RKO (cell line): Measurements from ENCODE around the gene TOP3B.
"Not testable (repeated sequence)": the region's sequence is repeated elsewhere in the genome, so short reads cannot be mapped to it uniquely, and the experiment has no call there.

Experiments
- DNase-seq: peaks from one replicate; pipeline ENCODE4 v3.0.0-alpha.2; 2016; ENCODE audit warnings: low spot score

Gene TOP3B

DNA sequence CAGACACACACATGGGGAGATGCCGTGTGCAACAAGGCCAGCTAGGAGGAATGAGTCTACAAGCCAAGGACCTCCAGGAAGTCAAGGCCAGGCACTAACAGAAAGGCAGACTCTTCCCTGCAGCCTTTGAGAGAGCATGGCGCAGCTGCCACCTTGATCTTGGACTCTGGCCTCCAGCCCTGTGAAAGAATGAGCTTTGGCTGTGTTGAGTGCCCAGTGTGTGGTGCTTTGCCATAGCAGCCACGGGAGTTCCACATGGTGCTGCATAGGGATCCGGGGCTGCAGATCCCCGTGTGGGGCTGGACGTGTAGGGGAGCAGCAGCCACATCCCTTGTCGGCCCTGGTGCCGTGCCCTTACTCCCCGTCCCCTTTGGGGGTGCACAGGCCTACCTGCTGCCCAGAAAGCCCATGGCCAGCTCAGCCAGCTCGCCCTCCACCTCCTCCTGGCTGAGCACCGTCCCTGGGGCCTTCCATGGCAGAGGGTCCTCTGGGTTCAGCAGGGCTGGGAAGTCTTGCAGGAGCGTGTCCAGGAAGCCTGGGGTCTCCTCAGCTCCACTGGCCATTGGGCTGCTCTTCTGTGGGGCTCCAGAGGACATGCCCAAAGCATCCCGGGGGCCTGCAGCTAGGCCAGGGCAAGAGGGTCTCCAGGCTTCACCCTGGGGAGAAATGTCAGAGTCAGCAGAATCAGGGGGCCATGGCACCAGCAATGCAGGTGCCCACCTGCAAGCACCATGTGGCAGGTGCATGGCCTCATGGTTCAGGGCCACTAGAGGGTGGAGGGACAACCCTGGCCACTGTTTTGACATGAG lies 36.9 kb downstream of the TOP3B start:
- DNase-seq, result no peak

DNA sequence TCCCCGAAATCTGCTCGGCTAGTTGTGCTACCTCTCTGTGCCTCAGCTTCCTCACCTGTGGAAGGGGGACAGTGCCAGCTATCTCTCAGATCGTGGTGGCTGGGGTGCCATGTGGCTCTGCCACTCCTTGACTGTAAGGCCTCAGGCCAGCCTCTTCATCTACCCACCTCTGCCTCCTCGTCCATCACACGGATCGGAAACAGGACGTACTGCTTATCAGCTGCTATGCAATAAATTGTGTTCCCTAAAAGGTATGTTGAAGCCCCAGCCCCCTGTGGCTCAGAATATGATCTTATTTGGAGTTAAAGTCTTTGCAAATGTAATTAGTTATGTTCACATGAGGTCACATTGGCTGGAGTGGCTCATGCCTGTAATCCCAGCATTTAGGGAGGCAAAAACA lies 37.7 kb downstream of the TOP3B start:
- DNase-seq, result no peak

DNA sequence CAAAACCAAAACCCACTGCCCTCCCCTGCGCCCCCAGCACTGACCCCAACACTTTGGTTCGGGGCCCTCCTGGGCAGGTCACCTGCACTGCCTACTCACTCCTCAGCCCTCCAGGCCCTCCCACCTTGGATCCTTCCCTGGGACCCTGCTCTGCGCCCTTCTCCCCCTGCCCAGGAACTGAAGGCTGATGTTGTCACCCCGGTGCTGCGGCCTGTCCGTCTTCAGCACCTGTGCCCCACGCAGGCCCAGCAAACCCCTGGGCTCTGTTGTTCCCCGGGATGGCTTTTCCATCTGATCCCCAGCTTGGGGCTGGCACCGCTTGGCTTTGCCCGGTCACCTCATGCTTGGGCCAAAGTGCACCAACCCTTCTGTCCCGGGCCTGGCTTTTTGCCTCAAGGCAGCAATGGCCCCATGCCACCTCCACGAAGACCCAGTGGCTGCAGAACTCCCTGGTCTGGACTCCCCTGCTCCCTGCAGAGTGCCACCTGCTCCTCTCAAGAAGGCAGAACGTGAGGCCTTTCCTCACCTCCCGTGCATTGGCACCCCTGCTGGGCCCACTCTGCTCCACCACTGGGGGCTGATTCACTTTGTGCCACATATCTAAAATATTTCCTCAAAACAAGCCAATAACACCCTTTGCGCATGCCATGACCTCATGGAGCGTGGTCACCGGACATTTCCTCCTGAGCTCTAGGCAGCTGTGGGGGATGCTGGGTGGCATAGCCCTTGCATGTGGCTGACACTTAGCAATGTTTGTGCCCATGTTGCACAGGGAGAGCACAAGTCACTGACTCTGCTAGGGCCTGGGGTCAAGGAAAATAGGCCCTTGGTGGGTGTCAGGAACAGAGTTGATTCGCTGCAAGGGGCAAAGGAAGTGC lies 38.8 kb downstream of the TOP3B start:
- no peak for DNase-seq

DNA sequence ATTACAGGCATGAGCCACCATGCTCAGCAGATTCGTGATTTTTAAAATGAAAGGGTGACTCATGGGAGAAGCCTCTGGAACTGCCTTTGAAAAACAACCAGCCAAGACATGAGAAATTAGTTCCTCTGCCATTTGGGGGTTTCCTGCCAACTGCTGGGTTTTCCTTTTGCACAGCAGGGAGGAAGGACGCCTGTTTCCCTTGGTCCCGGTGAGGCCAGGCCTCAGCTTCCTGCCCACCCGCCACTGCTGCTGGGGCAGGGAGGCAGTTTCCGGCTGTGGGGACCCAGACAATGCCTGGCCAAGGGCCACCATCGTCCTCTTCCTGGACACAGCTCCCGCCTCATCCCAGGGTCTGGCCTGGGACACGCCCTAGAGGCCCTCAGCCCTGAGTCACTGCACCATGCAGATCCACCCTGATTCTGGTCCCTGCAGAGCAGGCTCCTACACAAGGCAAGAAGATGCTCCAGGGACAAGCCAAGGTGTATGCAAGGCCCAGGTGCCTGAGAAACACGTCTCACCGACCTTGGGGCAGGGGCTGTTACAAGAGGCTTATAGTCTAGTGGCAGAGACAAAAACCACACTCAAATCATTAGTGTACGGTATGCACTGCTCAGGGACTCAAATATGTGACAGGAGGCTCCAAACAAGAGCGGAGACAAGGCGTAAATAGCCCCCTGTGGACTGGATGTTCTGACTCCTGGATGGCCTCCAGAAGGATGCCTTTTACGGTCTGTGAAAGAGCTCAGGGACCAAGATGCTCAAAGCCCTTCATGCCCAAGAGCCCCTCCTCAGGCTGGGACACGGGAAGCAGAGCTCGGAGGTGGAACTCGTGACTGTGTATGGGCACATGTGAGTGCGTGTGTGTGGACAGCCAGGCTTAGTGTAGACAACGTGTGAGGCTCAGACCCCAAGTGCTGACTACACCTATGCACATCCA lies 39.9 kb downstream of the TOP3B start:
- DNase-seq, result peak; percentile 37

DNA sequence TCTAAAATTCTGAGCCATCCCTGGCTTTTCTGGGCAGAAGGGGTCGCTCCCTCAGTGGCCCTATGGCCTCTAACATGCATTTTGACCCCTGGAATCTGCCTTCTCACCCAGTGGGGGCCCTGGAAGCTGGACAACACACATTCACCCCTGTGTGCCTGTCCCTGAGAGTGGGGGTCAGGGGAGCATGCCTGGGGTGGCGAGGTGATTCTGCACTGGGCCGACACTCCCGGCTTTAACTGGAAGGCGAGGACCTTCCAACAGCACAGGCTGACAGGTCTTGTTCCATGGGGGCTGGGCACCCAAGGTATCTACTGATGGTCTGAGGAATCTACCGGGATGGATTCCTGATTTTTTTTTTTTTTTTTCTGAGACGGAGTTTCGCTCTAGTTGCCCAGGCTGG lies 40.7 kb downstream of the TOP3B start:
- no peak for DNase-seq

DNA sequence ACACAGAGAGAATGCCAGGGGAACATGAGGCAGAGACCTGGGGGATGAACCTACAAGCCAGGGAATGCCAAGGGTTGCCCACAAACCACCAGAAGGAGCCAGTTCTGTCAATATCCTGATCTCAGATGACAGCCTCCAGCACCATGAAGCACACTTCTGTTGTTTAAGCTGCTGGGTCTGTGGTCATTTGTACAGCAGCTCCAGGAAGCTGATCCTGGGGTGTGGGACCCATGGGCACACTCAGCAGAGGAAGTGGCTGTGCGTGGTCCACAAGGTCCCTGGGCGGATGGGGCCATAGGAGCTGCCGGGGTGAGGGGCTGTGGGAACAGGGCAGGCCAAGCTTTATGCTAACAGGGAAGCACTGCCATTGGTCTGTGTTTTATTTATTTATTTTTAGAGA lies 42.1 kb downstream of the TOP3B start:
- DNase-seq, result no peak

DNA sequence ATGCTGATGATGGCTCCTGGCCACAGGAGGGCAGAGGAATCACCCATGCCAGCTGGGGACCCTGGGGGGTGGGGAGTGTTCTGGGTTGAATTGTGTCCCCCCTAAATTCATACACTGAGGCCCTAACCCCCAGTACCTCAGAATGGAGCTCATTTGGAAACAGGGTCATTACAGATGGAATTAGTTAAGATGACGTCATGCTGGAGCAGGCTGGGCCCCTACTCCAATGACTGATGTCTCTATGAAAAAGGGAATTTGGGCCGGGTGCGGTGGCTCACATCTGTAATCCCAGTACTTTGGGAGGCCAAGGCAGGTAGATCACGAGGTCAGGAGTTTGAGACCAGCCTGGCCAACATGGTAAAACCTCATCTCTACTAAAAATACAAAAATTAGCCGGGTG lies 42.7 kb downstream of the TOP3B start:
- DNase-seq, result not testable (repeated sequence)

DNA sequence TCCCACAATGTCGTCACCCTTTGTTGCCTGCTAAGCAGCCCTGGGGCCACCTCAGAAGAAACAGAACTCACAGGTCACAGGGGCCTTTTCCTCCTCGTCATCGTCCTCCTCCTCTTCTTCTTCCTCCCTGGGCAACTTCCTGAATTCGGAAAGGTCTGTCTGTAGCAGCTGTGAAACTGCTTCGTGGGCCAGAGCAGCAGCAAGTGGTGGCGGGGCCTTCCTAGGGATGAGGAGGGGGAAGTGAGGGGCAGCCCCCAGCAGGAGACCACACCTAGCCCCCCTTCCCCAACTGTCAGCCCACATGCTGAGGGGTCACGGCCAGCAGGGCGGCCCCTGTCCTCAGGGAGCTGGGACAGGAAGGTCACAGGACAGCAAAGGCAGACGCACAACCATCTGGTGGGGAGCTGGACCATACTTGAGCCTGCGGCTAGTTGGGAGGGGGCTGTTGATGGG lies 43.1 kb downstream of the TOP3B start:
- no peak for DNase-seq

DNA sequence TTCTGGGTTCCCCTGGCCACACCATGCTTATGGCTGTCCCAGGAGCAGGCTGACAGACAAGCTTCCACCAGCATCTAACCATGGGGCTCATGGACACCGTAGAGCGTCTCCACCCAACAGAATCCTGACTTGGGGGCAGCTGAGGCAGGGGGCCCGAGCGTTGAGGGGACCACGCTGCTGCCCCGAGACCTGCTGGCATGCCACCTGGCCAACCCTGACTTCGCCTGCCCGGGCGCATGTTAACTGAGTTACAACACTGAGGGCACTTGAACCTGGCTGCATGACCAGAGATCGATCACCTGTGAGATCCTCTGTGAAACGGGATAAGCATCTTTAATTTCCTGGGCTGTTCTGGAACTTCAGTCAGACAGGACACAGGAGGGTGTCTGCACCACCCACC lies 43.7 kb downstream of the TOP3B start:
- DNase-seq, result no peak

DNA sequence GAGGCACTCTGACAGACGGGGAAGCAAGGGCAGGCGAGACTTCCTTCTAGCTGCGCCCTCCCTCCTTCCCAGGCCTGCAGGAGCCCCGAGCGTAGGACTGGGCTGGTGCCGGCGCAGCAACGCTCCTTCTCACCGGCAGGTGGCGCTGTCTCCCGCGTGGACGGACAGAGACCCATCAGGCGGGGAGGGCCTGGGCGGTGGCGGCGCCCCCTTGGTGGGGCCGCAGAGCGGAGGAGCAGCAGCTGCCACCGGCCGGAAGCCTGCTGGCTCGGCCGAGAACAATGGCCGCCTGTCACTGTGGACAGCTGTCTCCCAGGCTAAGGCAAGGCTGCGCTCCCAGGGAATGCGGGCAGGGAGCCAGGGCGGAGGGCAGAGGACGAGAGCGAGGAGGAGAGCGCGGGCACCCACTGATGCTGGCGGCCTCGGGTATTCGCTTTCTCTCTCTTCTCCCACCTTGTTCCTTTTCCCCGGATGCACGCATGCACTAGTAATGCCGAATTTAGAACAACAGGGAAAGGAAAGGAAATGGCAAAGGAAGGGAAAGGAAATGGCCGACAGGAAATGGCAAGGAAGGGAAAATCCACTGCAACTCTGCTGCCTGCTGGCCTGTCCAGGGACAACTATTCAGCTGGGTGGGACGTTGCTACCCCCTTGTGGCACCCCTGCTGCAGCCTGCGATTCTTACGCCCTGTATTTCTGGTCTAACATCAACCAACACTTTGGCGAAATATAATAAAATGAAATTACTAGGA lies 44.3 kb downstream of the TOP3B start:
- peak; percentile 93 for DNase-seq

DNA sequence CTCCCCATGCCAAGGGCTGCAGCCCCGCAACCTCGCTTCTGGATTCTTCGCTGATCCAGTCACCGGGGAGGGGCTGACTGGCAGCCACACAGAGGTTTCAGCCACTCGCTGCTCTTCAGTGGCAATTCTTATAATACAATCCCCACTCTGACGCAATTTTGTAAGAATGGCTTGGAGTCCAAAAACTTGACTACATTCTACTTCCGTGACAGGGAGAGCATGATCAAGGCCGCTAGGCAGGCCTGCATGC lies 44.8 kb downstream of the TOP3B start:
- DNase-seq, result no peak

DNA sequence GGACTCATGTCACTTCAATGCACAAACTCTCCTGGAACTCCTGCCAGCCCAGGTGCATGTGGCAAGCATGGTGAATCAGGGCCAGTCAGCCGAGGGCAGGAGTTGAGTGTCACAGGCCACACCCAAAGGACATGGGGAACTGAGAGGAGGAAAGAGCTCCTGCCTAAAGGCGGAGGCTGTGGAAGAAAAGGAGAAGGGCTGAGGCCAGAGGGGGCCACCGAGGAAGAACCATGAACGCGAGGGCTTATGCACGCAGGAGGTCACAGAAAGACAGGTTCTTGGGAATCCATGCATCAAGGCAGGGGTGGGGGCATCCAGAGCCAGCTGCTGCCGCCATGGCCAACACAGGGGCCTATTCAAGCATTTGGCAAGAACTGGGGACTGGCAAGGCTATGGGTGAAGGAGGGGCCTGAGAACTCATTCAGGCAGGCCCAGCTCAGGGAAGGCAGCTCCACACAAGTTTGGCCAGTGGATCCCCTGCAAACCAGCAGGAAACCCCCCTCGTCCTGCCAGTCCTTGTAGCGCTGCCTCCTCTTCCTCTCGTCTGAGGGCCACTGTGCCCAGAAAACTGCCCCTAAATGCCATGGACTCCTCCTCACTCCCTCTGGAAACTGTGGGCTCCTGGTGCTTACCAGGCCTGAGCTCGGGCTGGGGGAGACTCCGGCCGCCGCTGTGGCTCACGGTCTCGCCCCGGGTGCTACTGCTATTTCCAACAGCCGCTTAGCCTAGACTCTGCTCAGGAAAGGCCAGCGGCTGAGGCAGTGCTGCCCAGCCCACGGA lies 45.4 kb downstream of the TOP3B start:
- DNase-seq, result no peak

DNA sequence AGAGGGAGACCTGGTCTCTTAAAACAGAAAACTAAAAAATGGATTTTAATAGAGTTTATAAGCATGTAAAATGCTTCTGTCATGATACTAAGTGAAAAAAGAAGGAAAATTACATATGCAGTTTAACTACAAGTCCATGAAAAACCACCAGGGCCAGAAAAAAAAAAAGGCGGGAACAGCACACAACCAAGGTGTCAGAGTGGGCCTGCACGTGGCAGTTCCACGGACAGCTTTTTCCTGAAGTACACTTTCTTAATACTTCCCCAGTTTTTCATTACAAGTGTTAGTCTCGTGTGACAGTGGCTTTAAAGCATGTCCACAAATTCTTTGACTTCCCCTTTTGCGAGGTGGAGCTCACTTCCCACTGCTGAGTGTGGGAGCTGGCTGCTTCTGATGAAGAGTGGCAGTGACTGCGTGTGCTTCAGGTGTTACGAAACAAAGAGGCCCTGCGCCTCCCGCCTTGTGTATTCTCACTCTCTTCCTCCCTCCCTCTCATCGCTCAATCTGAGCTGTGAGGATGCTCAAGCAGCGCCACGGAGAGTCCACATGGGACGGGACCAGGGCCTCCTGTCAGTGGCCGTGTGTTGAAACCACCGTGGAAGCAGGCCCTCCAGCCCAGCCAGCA lies 46.3 kb downstream of the TOP3B start:
- DNase-seq, result no peak

DNA sequence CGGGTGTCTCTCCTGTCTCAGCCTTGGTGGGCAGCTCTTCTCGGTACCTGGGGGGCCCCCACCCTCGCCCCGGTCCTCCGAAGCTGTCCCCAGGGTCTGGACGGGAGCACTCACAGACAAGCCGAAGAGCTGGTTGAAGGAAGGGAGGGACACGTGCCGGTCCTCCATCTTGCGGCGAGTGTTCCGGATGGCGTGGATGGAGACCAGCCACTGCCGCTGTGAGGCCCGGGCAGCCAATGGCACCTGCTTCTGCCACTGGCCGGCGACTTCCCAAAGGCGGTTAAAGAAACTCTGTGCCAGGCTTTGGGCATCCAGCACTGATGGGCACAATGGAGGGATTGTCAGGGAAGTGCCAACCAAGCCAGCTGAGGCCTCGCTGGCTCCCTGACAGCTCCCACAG lies 48.7 kb downstream of the TOP3B start:
- no peak for DNase-seq

DNA sequence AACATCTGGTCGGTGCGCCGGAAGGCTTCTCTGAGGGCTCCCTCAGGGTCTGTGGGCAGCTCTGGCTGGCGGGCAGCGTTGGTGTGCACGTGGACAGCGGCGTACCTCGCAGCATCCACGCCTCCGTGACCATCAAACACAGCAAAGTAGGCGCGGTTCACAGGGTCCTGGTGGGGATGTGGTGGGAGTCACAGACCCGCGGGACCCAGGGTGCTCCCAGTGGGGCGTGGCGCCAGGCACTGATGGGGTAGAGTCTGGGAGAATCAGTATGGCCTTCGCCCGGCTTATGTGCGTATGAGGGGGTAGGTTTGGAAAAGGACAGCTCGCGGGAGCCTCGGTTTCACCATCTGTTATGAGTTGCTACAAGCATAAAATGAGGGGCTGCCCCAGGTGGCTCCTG lies 49.2 kb downstream of the TOP3B start:
- DNase-seq, result no peak

DNA sequence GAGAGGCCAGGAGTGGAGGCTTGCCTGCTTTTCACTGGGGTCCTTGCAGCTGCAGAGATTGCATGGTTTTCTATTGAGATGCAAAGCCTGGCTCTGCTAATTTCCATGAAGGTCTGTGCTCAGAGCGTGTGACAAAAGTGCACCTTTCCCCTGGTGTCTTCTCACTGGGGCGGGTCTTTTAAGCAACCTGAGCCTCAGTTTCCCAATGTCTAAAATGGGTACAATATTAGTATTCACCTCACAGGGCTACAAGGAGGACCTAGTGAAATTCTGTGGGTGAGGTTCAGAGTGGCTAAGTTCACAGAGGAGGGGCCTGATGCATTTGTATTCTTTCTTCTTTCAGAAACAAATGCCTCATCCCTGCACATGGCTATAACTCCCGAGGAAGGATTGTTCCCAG lies 50.2 kb downstream of the TOP3B start:
- DNase-seq, result no peak

DNA sequence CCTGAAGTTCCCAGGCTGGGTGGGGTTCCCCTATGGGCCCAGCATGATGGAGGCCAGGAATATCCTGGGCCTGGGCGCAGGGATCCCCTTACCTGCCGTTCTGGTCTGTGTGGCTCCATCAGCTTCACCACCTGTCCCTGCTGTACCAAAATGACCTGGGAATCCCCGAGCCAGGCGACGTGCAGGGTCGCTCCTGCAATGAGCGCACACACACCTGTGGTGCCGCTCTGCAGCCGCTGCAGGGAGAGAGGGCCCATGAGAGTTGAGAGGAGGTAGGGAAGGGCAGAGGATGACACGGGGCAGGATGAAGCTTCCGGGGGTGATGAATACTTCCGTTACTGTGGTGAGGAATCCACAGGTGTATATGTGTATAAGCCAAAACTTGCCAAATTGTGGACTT lies 51.5 kb downstream of the TOP3B start:
- DNase-seq, result no peak

DNA sequence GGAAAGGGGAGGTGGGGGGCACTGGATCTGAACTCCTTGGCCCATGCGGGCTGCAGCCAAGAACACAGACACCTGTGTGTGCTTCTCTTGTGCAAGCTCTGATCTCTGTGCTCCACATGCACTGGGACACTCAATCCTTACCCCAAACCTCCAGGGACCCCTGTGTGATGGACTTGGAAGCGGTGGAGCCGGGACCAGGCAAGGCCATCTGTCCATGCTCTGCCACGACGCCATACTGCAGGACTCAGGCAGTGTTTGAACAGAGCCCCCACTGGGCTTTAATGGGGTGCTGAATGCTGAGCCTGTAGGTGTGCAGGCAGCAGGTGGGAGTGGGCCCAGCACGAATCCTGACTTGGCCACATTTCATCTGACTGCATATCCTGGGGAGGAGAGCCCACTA lies 53.3 kb downstream of the TOP3B start:
- DNase-seq, result no peak

DNA sequence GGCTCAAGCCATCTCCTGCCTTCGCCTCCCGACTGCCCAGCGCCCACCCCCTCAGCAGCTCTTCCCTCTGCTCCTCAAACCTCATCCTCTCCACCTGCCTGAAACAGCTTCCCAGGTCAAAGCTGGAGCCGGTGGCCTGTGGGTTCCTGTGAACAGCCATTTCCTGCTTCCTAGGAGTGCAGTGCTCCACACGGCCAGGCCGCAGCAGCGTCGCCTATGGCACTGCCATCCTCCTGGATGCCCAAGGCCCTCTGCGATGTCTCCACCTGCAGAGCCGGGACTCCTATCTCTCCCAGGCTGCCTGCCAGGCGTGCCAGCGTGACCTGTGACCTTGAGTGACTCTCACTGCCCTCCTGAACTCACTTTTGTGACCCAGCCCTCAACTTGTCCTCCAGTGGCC lies 54.5 kb downstream of the TOP3B start:
- no peak for DNase-seq

DNA sequence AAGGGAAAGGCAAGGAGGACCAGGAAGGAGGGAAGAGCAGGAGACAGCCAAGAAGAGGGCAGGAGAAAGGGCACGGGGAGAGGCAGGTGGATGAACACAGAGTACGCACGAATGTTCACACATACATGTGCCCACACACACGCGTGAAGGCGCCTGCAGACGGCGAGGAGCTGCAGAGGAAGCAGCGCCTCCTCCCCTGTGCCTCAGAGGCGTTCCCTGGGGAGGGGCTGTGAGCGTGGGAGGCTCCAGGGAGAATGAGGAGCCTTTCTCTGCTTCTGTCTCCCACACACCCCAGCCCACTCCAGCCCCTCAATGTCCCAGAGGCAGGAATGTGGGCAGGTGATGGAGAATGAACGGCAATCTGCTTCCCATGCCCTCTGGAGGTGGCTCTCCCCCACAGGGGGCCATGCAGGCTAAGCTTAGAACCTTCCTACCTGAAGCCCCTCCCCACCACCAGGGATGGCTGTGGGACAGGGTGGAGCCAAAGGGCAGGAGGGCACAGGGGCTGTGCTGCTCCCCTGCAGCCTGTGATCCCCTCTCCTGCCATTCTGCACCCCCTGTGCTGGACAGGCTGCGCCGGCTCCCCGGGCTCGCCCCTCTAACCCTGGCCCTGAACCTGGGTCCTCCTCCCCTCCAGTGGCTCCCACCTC lies 55.3 kb downstream of the TOP3B start:
- DNase-seq, result no peak
